ENCODE data around the gene HACE1.
"Not testable (repeated sequence)": the region's sequence is repeated elsewhere in the genome, so short reads cannot be mapped to it uniquely, and the experiment has no call there.

HACE1 gene
- long read RNA-seq, full-length matches to known transcripts, result 5 of 23 reads
- long read RNA-seq, partial matches to known transcripts, result 4 of 23 reads
- long read RNA-seq, other reads (novel, unspliced or antisense), result 14 of 23 reads

GRCh38 chr6:104859225-104860146 is at the start of gene HACE1:
TSS of gene HACE1 (minus strand) at chr6:104859919. CDS start at chr6:104859642, 277 bp downstream.
- Histone ChIP-seq H3K27me3 (ENCODE audit: insufficient read depth, poor library complexity, severe bottlenecking) (no peaks in the 10 kb centered on the region), H3K4me3 (replicated peaks; ENCODE audit: insufficient read depth, low read length) (peak within 1 kb of the TSS; percentile 93), H3K27ac (replicated peaks) (peak within 1 kb of the TSS; percentile 71)
- DNase-seq (ENCODE audit: low read depth in 1 of 2, low spot score in 1 of 2), result peak; percentile 45 to 90
- TF ChIP-seq POLR2AphosphoS5 (IDR thresholded peaks at IDR 0.05; ENCODE audit: low read depth) (peak; percentile 64; the same call in 1 of the 2 replicates), SPI1 (IDR thresholded peaks at IDR 0.05; ENCODE audit: borderline replicate concordance, low read depth) (no peak)
- TF ChIP-seq, protein P1, sequence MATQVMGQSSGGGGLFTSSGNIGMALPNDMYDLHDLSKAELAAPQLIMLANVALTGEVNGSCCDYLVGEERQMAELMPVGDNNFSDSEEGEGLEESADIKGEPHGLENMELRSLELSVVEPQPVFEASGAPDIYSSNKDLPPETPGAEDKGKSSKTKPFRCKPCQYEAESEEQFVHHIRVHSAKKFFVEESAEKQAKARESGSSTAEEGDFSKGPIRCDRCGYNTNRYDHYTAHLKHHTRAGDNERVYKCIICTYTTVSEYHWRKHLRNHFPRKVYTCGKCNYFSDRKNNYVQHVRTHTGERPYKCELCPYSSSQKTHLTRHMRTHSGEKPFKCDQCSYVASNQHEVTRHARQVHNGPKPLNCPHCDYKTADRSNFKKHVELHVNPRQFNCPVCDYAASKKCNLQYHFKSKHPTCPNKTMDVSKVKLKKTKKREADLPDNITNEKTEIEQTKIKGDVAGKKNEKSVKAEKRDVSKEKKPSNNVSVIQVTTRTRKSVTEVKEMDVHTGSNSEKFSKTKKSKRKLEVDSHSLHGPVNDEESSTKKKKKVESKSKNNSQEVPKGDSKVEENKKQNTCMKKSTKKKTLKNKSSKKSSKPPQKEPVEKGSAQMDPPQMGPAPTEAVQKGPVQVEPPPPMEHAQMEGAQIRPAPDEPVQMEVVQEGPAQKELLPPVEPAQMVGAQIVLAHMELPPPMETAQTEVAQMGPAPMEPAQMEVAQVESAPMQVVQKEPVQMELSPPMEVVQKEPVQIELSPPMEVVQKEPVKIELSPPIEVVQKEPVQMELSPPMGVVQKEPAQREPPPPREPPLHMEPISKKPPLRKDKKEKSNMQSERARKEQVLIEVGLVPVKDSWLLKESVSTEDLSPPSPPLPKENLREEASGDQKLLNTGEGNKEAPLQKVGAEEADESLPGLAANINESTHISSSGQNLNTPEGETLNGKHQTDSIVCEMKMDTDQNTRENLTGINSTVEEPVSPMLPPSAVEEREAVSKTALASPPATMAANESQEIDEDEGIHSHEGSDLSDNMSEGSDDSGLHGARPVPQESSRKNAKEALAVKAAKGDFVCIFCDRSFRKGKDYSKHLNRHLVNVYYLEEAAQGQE (IDR thresholded peaks at IDR 0.05; ENCODE audit: insufficient replicate concordance, low read depth), result peak; percentile 52

DNA sequence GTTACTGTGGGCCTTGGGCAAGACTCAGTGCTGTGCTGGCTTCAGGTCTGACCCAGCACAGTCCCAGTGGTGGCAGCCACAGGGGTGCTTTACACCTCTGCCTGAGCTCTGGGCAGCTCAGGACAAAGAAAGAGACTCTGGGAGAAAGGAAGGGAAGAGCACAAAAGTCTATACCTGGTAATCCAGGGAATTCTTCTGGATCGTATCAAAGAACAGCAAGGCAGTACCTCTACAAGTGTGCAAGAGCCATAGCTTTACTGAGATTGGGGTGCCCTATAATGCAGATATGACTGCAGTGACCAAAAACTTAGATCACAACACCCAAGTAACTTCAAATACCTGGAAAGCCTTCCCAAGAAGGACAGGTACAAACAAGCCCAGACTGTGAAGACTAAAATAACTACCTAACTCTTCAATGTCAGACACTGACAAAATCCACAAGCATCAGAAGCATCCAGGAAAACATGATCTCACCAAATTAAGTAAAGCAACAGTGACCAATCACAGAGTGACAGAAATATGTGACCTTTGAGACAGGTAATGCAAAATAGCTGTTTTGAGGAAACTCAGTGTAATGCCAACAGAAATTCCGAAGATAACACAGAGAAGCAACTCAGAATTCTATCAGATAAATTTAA is 49.3 kb upstream of the HACE1 start:
- TF ChIP-seq SPI1 (IDR thresholded peaks at IDR 0.05; ENCODE audit: borderline replicate concordance, low read depth), result no peak
- TF ChIP-seq CTCF (IDR thresholded peaks at IDR 0.05; ENCODE audit: insufficient read depth, low read length), result no peak
- no peak for TF ChIP-seq POLR2AphosphoS5 (IDR thresholded peaks at IDR 0.05; ENCODE audit: low read depth)
- TF ChIP-seq GABPA (IDR thresholded peaks at IDR 0.05; ENCODE audit: low read depth), result no peak
- TF ChIP-seq, protein P1 (IDR thresholded peaks at IDR 0.05; ENCODE audit: insufficient replicate concordance, low read depth), result no peak
- DNase-seq (ENCODE audit: low read depth in 1 of 2, low spot score in 1 of 2), result no peak
- Histone ChIP-seq H3K27ac (replicated peaks) (no peak overlapping the region), H3K4me3 (replicated peaks; ENCODE audit: insufficient read depth, low read length) (no peak overlapping the region), H3K27me3 (ENCODE audit: insufficient read depth, poor library complexity, severe bottlenecking) (peaks cover 3% of the 10 kb centered on the region)

GRCh38 chr6:104908031-104908887 is 48.5 kb upstream of the HACE1 start:
- Histone ChIP-seq H3K27me3 (ENCODE audit: insufficient read depth, poor library complexity, severe bottlenecking) (peaks cover 3% of the 10 kb centered on the region), H3K27ac (replicated peaks) (no peak overlapping the region), H3K4me3 (replicated peaks; ENCODE audit: insufficient read depth, low read length) (no peak overlapping the region)
- TF ChIP-seq GABPA (IDR thresholded peaks at IDR 0.05; ENCODE audit: low read depth) (no peak), SPI1 (IDR thresholded peaks at IDR 0.05; ENCODE audit: borderline replicate concordance, low read depth) (no peak), POLR2AphosphoS5 (IDR thresholded peaks at IDR 0.05; ENCODE audit: low read depth) (no peak), CTCF (IDR thresholded peaks at IDR 0.05; ENCODE audit: insufficient read depth, low read length) (no peak)
- TF ChIP-seq, protein P1 (IDR thresholded peaks at IDR 0.05; ENCODE audit: insufficient replicate concordance, low read depth), result no peak
- DNase-seq (ENCODE audit: low read depth in 1 of 2, low spot score in 1 of 2), result no peak

DNA sequence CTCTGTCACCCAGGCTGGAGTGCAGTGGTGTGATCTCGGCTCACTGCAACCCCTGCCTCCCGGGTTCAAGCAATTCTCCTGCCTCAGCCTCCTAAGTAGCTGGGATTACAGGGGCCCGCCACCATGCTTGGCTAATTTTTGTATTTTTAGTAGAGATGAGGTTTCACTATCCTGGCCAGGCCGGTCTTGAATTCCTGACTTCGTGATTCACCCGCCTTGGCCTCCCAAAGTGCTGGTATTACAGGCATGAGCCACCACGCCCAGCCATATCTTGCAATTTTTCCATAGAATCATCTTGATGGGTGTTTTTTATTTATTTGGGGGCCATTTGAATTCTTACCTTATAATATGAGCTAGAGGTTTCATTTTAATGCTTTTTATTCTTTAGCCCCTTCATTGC is 39.2 kb upstream of the HACE1 start:
- H3K27me3 ChIP-seq (ENCODE audit: insufficient read depth, poor library complexity, severe bottlenecking); H3K27ac ChIP-seq (replicated peaks); H3K4me3 ChIP-seq (replicated peaks; ENCODE audit: insufficient read depth, low read length); DNase-seq (ENCODE audit: low read depth in 1 of 2, low spot score in 1 of 2): not testable (repeated sequence)

Measured in HL-60 (cell line).